Aorta (tissue), 5 donors: ENCODE results near the gene ITPK1. TPM values are rescaled to one million over a fixed set of nuclear protein-coding genes. Genes with fewer than 3 reads are reported as not detected.

ENCODE experiments used
- ATAC-seq: fragments of 200-7000 bp; cut with Tn5 transposase; one replicate; pipeline ENCODE4 v1.9.1; 2022; ENCODE audit warnings: moderate library complexity; ENCODE audit not compliant: low FRiP score
- DNase-seq, 2 donors: peaks; one replicate each; pipeline ENCODE4 v3.0.0-alpha.2; 2020
- H3K27ac ChIP-seq, 2 donors: one replicate each; pipeline ENCODE4 v1.5.1; 2013; ENCODE audit warnings: low read length in 2 of 2, mild to moderate bottlenecking in 2 of 2, moderate library complexity in 2 of 2, control low read depth in 1 of 2, inconsistent platforms in 1 of 2, low read depth in 1 of 2
- H3K27me3 ChIP-seq, 2 donors: one replicate each; pipeline ENCODE4 v1.6.1; 2013; ENCODE audit warnings: control low read depth in 1 of 2, low read length in 1 of 2, mild to moderate bottlenecking in 1 of 2, moderate library complexity in 1 of 2; ENCODE audit not compliant: insufficient read depth in 2 of 2, control insufficient read depth in 1 of 2
- H3K36me3 ChIP-seq, 2 donors: one replicate each; pipeline ENCODE4 v1.6.1; 2013; ENCODE audit warnings: control low read depth in 1 of 2, low read length in 1 of 2, mild to moderate bottlenecking in 1 of 2; ENCODE audit not compliant: insufficient read depth in 2 of 2, control insufficient read depth in 1 of 2
- H3K4me1 ChIP-seq, 2 donors: one replicate each; pipeline ENCODE4 v1.6.1; 2013; ENCODE audit warnings: low read length in 2 of 2, control low read depth in 1 of 2, mild to moderate bottlenecking in 1 of 2, moderate library complexity in 1 of 2; ENCODE audit not compliant: insufficient read depth in 2 of 2, control insufficient read depth in 1 of 2
- H3K4me3 ChIP-seq, 2 donors: one replicate each; pipeline ENCODE4 v1.5.1; 2013; ENCODE audit warnings: low read length in 2 of 2, control low read depth in 1 of 2, mild to moderate bottlenecking in 1 of 2
- H3K9me3 ChIP-seq: one replicate; pipeline ENCODE4 v1.6.1; 2013; ENCODE audit warnings: mild to moderate bottlenecking, low read length; ENCODE audit not compliant: control insufficient read depth
- WGBS, 2 donors: extraction: QIAGEN DNeasy Blood & Tissue Kit; methylation state at CpG; one replicate each; pipeline ENCODE4 v1.1.7; 2013; 5-methylcytosine and 5-hydroxymethylcytosine counted together
- intact Hi-C, 2 donors: fragments of 100-400 bp; cut with DNase I; formaldehyde crosslinking; loops; one replicate each; pipeline versions ENCODE4 v1.14.2 to v1.15.0; 2022
- polyA plus RNA-seq, 2 donors: library from polyadenylated mRNA; stranded (reverse); fragments of 200-250 nt; gene quantifications; one replicate each; pipeline ENCODE4 v1.2.3, GENCODE V29; 2013
- total RNA-seq, 2 donors: library from RNA; stranded (reverse); fragmentation: NEBNext Ultra II Directional; extraction: Animal tissue kit (Norgen Biotek cat#: 25700); gene quantifications; one replicate each; pipeline ENCODE4 v1.2.1, GENCODE V29; 2021
- donor health status: healthy with polysubstance abuse.
- donor health status: Bipolar disorder and iron deficiency.
- donor health status: DM: no; HTN: no; CAD: no.
- donor health status: DM: no; HTN: no; CAD: no.
- donor health status: DM: yes; HTN: yes; CAD: no.

ITPK1 gene
- total and polyA plus RNA-seq, 4 donors, result 39.7 to 69.5 (median 54.2) TPM

GRCh38 chr14:92903359-92903758 lies 212.4 kb downstream of the ITPK1 start:
- no peak overlapping the region for H3K27ac ChIP-seq
- 67 to 77% methylated on average over 6 of the region's 6 CpGs for WGBS, 2 donors
- intact Hi-C loops, result no loop called here
- no peaks in the 10 kb centered on the region for H3K27me3 ChIP-seq
- no peaks in the 10 kb centered on the region for H3K36me3 ChIP-seq
- DNase-seq (peak in 1 of 2 donors; percentile 41), ATAC-seq (no peak)
- H3K4me1 ChIP-seq, result no peaks in the 10 kb centered on the region
- H3K9me3 ChIP-seq, result no peaks in the 10 kb centered on the region
- no peak overlapping the region for H3K4me3 ChIP-seq

GRCh38 chr14:92902726-92903125 lies 213.0 kb downstream of the ITPK1 start:
- Histone ChIP-seq H3K27me3 (no peaks in the 10 kb centered on the region), H3K36me3 (no peaks in the 10 kb centered on the region), H3K4me1 (no peaks in the 10 kb centered on the region), H3K9me3 (no peaks in the 10 kb centered on the region), H3K4me3 (no peak overlapping the region), H3K27ac (no peak overlapping the region)
- WGBS, 2 donors, result 11 to 13% methylated on average over 17 of the region's 17 CpGs
- ATAC-seq, result no peak
- intact Hi-C loops, result no loop called here
- DNase-seq, result peak in 1 of 2 donors; percentile 58

- WGBS, 2 donors, result 63 to 70% methylated on average over 6 of the region's 6 CpGs
- Histone ChIP-seq H3K36me3 (no peaks in the 10 kb centered on the region), H3K4me3 (no peak overlapping the region), H3K9me3 (no peaks in the 10 kb centered on the region), H3K4me1 (no peaks in the 10 kb centered on the region), H3K27me3 (no peaks in the 10 kb centered on the region), H3K27ac (no peak overlapping the region)
- ATAC-seq (no peak), DNase-seq (no peak)
- intact Hi-C loops, result no loop called here
Observed at GRCh38 chr14:92902191-92902590, 213.5 kb downstream of the ITPK1 start.

- Histone ChIP-seq H3K27ac (no peak overlapping the region), H3K27me3 (no peaks in the 10 kb centered on the region), H3K36me3 (no peaks in the 10 kb centered on the region), H3K4me3 (no peak overlapping the region), H3K9me3 (no peaks in the 10 kb centered on the region), H3K4me1 (no peaks in the 10 kb centered on the region)
- WGBS, 2 donors, result 89 to 90% methylated on average over 2 of the region's 2 CpGs
- intact Hi-C loops, result no loop called here
- ATAC-seq (no peak), DNase-seq (peak in 1 of 2 donors; percentile 39)
Observed at GRCh38 chr14:92900660-92901059, 215.1 kb downstream of the ITPK1 start.

GRCh38 chr14:92898566-92899131 lies 217.1 kb downstream of the ITPK1 start:
- Histone ChIP-seq H3K4me1 (no peaks in the 10 kb centered on the region), H3K9me3 (peaks cover 6% of the 10 kb centered on the region), H3K36me3 (no peaks in the 10 kb centered on the region), H3K27ac (no peak overlapping the region), H3K4me3 (no peak overlapping the region), H3K27me3 (no peaks in the 10 kb centered on the region)
- 64 to 69% methylated on average over 9 of the region's 9 CpGs for WGBS, 2 donors
- intact Hi-C loops, result no loop called here
- ATAC-seq, result no peak
- peak in 1 of 2 donors; percentile 30 for DNase-seq

GRCh38 chr14:92897922-92898565 lies 217.7 kb downstream of the ITPK1 start:
- Histone ChIP-seq H3K27ac (no peak overlapping the region), H3K27me3 (no peaks in the 10 kb centered on the region), H3K9me3 (peaks cover 6% of the 10 kb centered on the region), H3K4me3 (no peak overlapping the region), H3K4me1 (no peaks in the 10 kb centered on the region), H3K36me3 (no peaks in the 10 kb centered on the region)
- peak in 1 of 2 donors; percentile 51 for DNase-seq
- intact Hi-C loops, result no loop called here
- ATAC-seq, result no peak
- WGBS, 2 donors, result 77 to 80% methylated on average over 5 of the region's 5 CpGs

GRCh38 chr14:92895352-92895878 lies 220.3 kb downstream of the ITPK1 start:
- H3K36me3 ChIP-seq, result no peaks in the 10 kb centered on the region
- no peak overlapping the region for H3K27ac ChIP-seq
- H3K9me3 ChIP-seq, result peaks cover 6% of the 10 kb centered on the region
- WGBS, 2 donors, result 87 to 91% methylated on average over 4 of the region's 4 CpGs
- no peak overlapping the region for H3K4me3 ChIP-seq
- ATAC-seq (no peak), DNase-seq (no peak)
- H3K27me3 ChIP-seq, result no peaks in the 10 kb centered on the region
- intact Hi-C loops, result no loop called here
- no peaks in the 10 kb centered on the region for H3K4me1 ChIP-seq

- Histone ChIP-seq H3K4me3 (no peak overlapping the region), H3K27ac (no peak overlapping the region), H3K27me3 (no peaks in the 10 kb centered on the region), H3K4me1 (no peaks in the 10 kb centered on the region), H3K36me3 (no peaks in the 10 kb centered on the region), H3K9me3 (peaks cover 6% of the 10 kb centered on the region)
- intact Hi-C loops, result no loop called here
- ATAC-seq (no peak), DNase-seq (no peak)
Observed at GRCh38 chr14:92892589-92892988, 223.1 kb downstream of the ITPK1 start.
